ENCODE data around the gene GPC5.
A peak's percentile ranks its signal among the peaks of the same experiment; 100 is the strongest.

The GPC5 gene

GRCh38 chr13:92833071-92833470, 1434.7 kb downstream of the GPC5 start:
- DNase-seq (ENCODE audit: low read depth in 2 of 2): no peak

- no peak for DNase-seq (ENCODE audit: low read depth in 2 of 2)
Observed at GRCh38 chr13:92836171-92836570, 1437.8 kb downstream of the GPC5 start.

- peak; percentile 86 to 88 for DNase-seq (ENCODE audit: low read depth in 2 of 2)
Observed at GRCh38 chr13:92838786-92839185, 1440.4 kb downstream of the GPC5 start.

GRCh38 chr13:92842145-92842544, 1443.7 kb downstream of the GPC5 start:
- peak; percentile 65 to 68 for DNase-seq (ENCODE audit: low read depth in 2 of 2)

DNA sequence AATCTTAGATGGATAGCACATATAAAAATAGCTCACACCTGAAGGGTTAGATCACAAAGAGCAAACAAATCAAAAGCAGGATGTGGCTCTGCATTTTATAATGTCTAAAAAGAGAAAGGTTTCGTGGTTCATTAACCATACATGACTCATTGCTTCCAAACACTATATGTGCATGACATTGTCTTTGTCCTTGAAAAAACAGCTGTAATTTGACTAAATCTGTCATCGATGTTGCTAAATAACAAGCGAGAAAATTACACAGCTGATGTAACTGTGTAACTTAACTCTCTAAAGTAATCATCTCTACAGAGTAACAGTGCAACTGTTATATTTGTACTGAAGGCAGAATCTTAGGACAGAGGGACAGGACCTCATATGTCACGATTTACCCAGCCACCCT, 1445.1 kb downstream of the GPC5 start:
- peak; percentile 49 to 55 for DNase-seq (ENCODE audit: low read depth in 2 of 2)

- DNase-seq (ENCODE audit: low read depth in 2 of 2): no peak
Observed at GRCh38 chr13:92849381-92849780, 1451.0 kb downstream of the GPC5 start.

DNA sequence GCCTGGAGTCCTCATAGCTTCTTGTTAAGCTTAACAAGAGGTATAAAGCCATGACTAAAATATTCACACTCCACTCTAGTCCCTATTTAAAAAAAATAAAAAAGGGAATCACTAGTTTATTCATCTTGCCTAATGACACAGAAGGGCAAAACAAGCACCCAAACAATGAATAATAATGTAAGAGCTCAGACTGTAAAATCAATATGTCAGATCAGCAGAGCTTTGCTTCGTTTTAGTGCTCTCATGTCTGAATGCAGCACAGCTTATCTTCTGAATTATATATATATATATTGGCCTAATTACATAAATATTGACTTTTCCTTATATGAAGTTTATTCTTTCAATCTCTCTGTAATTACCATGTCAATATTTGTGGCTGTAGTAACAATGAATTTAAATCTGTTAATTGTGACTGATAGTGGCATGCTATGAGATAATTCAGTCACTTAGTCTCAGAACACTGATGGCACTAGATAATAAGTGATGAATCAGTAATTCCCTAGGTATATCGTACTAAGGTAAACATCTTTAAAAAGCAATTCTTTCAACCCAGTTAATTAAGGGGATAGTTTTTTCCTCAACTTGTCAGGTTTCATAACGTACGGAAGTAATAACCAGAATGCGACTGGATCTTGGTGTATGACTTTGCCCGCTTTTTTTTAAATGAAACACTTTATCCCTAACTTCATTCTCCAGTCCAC, 1466.3 kb downstream of the GPC5 start:
- no peak for DNase-seq (ENCODE audit: low read depth in 2 of 2)

DNA sequence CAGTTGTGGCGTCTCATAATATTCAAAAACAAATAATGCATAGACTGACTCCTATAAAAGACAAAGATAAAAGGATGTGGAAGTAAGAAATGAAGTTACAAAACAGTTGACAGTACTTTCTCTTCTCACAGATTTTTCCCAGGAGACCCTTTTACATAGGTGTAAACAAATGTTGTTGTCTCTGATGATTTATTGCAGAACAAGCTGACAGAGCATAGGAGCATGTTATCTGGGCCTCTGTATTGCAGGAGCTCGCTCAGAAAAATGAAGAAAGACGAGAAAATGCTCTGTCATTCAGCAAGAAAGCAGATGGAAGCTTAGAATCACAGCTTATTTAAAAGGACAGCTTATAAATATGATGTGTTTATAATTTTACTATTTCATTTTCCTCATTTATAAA, 1474.6 kb downstream of the GPC5 start:
- DNase-seq (ENCODE audit: low read depth in 2 of 2): no peak

GRCh38 chr13:92886535-92887077, 1488.2 kb downstream of the GPC5 start:
- DNase-seq (ENCODE audit: low read depth in 2 of 2): no peak

DNA sequence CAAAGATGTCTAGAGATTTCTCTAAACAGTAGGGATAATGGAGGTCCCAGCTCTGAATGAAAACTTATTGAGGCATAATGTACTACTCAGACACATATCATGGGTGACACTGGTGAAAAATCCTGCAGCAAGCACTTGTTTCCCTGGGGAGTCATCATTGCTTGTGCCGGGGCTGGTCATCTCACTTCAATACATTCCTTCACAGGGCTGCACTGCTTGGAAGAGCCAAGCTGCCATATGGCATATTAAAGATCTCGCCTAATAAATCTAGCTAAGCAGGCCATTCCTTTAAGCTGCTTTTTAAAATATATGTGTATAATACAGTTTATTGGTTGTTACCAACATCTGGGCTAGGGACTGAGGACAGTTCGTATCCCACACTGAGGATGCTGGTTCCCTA, 1496.0 kb downstream of the GPC5 start:
- DNase-seq (ENCODE audit: low read depth in 2 of 2): no peak

- peak; percentile 18 to 23 for DNase-seq (ENCODE audit: low read depth in 2 of 2)
Observed at GRCh38 chr13:92896842-92897241, 1498.4 kb downstream of the GPC5 start.

DNA sequence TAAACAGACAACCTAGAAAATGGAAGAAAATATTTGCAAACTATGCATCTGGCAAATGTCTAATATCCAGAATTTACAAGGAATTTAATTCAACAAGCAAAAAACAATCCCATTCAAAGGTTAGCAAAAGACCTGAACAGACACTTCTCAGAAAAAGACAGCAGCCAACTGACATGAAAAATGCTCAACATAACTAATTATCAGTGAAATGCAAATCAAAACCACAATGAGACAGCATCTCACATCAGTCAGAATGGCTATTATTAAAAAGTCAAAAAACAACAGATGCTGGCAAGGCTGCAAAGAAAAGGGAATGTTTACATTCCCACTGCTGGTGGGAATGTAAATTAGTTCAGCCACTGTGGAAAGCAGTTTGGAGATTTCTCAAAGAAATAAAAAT, 1500.5 kb downstream of the GPC5 start:
- peak in 1 of 2 experiments; percentile 2 for DNase-seq (ENCODE audit: low read depth in 2 of 2)

DNA sequence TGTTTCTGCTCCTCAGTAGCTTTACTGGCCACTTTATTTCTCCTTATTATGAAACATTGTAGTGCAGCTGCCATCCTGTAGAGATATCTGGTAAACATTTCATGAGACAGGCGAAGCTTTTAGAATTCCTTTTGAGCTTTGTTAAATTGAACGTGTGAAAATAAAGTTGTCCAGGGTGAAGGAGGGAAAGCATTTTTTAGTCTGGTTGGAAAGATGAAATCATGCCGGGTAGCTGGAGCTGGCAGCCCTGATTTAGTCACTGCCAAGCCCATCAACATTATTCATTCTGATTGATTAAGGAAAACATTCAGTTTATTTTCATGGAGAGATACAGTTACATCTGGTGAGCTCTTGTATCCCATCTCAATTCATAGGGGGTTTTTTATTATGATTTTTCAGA, 1502.0 kb downstream of the GPC5 start:
- no peak for DNase-seq (ENCODE audit: low read depth in 2 of 2)

DNA sequence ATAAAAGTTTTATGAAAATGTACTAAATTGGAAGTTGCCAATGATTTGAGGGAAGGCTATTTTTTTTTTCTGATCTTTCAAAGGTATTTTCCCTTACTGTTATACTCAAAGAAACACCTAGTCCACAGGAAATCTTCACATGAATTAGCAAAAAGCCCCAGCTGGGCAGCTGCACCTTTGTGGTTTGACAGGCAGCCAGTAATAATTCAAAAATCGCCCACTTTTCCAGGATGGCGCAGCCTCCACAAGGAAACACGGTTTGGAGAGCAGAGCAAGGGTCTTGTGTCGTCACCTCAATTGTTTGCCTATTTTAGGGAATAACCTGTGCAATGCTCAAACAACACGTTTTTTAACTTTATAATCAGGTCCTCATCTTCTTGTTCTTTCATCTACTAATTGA, 1503.3 kb downstream of the GPC5 start:
- DNase-seq (ENCODE audit: low read depth in 2 of 2): no peak

- no peak for DNase-seq (ENCODE audit: low read depth in 2 of 2)
Observed at GRCh38 chr13:92912629-92913028, 1514.2 kb downstream of the GPC5 start.

DNA sequence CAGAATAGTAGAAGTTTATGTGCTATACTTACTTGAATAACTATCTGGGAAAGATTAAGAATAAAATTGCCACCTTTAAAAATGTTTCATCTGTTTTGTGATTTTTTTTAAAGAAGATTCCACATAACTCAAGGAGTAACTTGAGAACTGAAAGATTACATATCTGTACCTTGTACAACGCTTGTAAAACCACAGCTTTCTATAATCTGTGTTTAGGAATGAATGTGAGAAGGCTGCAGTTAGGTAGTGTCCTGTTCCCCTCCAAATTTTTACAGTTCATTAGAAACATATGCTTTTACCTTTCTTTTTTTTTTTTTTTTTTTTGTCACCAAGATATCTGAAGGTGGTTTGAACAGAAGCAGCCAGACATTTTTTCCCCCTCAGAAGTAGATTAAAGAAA, 1515.4 kb downstream of the GPC5 start:
- no peak for DNase-seq (ENCODE audit: low read depth in 2 of 2)

Data from fibroblast of skin of left quadriceps (primary cell).